ENCODE measurements around the gene CRABP1. TPM values are rescaled to one million over a fixed set of nuclear protein-coding genes. Genes with fewer than 3 reads are reported as not detected.

CRABP1 gene
- total and polyA plus RNA-seq, 4 donors: 1.1 TPM; not detected in 3

- peaks cover 0 to 2% (median 0%) of the 10 kb centered on the region in 4 donors for H3K9me3 ChIP-seq (ENCODE audit: control insufficient read depth in 4 of 4, insufficient read depth in 3 of 4, low read length in 3 of 4)
- no peak for DNase-seq
- ATAC-seq (ENCODE audit: insufficient read depth, low FRiP score): no peak
- WGBS, 2 donors: 96 to 97% methylated on average over 3 of the region's 3 CpGs
- H3K36me3 ChIP-seq (ENCODE audit: control insufficient read depth in 4 of 4, insufficient read depth in 4 of 4, low read length in 4 of 4): no peaks in the 10 kb centered on the region
- no peak for TF ChIP-seq CTCF (IDR thresholded peaks at IDR 0.05; ENCODE audit: control extremely low read depth, extremely low read depth)
- no peak overlapping the region for H3K4me3 ChIP-seq
- H3K27ac ChIP-seq (ENCODE audit: low read depth in 1 of 2, low read length in 1 of 2): no peak overlapping the region
- H3K9ac ChIP-seq (ENCODE audit: insufficient read depth in 1 of 2, low read length in 2 of 2): no peak overlapping the region
- H3K27me3 ChIP-seq (ENCODE audit: control insufficient read depth in 3 of 3, insufficient read depth in 3 of 3, low read length in 2 of 3): peaks cover 3 to 28% (median 27%) of the 10 kb centered on the region in 3 donors
- H3K4me1 ChIP-seq (ENCODE audit: control insufficient read depth in 5 of 5, insufficient read depth in 5 of 5, low read length in 5 of 5): peaks cover 0 to 6% (median 0%) of the 10 kb centered on the region in 5 donors
These were observed 5.3 kb upstream of the CRABP1 start for GRCh38 chr15:78334845-78335244.

- WGBS, 2 donors: 87 to 90% methylated on average over 4 of the region's 4 CpGs
- no peaks in the 10 kb centered on the region for H3K36me3 ChIP-seq (ENCODE audit: control insufficient read depth in 4 of 4, insufficient read depth in 4 of 4, low read length in 4 of 4)
- DNase-seq: no peak
- no peak for ATAC-seq (ENCODE audit: insufficient read depth, low FRiP score)
- H3K9me3 ChIP-seq (ENCODE audit: control insufficient read depth in 4 of 4, insufficient read depth in 3 of 4, low read length in 3 of 4): peaks cover 0 to 3% (median 0%) of the 10 kb centered on the region in 4 donors
- H3K4me1 ChIP-seq (ENCODE audit: control insufficient read depth in 5 of 5, insufficient read depth in 5 of 5, low read length in 5 of 5): peaks cover 0 to 13% (median 0%) of the 10 kb centered on the region in 5 donors
- TF ChIP-seq CTCF (IDR thresholded peaks at IDR 0.05; ENCODE audit: control extremely low read depth, extremely low read depth): no peak
- no peak overlapping the region for H3K4me3 ChIP-seq
- H3K27ac ChIP-seq (ENCODE audit: low read depth in 1 of 2, low read length in 1 of 2): no peak overlapping the region
- peaks cover 3 to 37% (median 36%) of the 10 kb centered on the region in 3 donors for H3K27me3 ChIP-seq (ENCODE audit: control insufficient read depth in 3 of 3, insufficient read depth in 3 of 3, low read length in 2 of 3)
- H3K9ac ChIP-seq (ENCODE audit: insufficient read depth in 1 of 2, low read length in 2 of 2): no peak overlapping the region
These were observed 4.2 kb upstream of the CRABP1 start for GRCh38 chr15:78335985-78336384.

GRCh38 chr15:78338781-78339180 is 1.4 kb upstream of the CRABP1 start:
- DNase-seq: no peak
- TF ChIP-seq CTCF (IDR thresholded peaks at IDR 0.05; ENCODE audit: control extremely low read depth, extremely low read depth): no peak
- Histone ChIP-seq H3K27ac (ENCODE audit: low read depth in 1 of 2, low read length in 1 of 2) (no peak overlapping the region), H3K27me3 (ENCODE audit: control insufficient read depth in 3 of 3, insufficient read depth in 3 of 3, low read length in 2 of 3) (peaks cover 7 to 55% (median 48%) of the 10 kb centered on the region in 3 donors), H3K4me3 (no peak overlapping the region), H3K9ac (ENCODE audit: insufficient read depth in 1 of 2, low read length in 2 of 2) (no peak overlapping the region), H3K9me3 (ENCODE audit: control insufficient read depth in 4 of 4, insufficient read depth in 3 of 4, low read length in 3 of 4) (peaks cover 0 to 7% (median 0%) of the 10 kb centered on the region in 4 donors), H3K36me3 (ENCODE audit: control insufficient read depth in 4 of 4, insufficient read depth in 4 of 4, low read length in 4 of 4) (no peaks in the 10 kb centered on the region), H3K4me1 (ENCODE audit: control insufficient read depth in 5 of 5, insufficient read depth in 5 of 5, low read length in 5 of 5) (peaks cover 0 to 13% (median 0%) of the 10 kb centered on the region in 5 donors)
- WGBS, 2 donors: 77 to 91% methylated on average over 7 of the region's 7 CpGs
- ATAC-seq (ENCODE audit: insufficient read depth, low FRiP score): no peak

GRCh38 chr15:78339559-78339958 is 594 bp upstream of the CRABP1 start:
- H3K4me3 ChIP-seq: no peak overlapping the region
- H3K9me3 ChIP-seq (ENCODE audit: control insufficient read depth in 4 of 4, insufficient read depth in 3 of 4, low read length in 3 of 4): peaks cover 0 to 7% (median 0%) of the 10 kb centered on the region in 4 donors
- H3K9ac ChIP-seq (ENCODE audit: insufficient read depth in 1 of 2, low read length in 2 of 2): no peak overlapping the region
- 27% methylated on average over 17 of the region's 17 CpGs for WGBS, 2 donors
- no peak for ATAC-seq (ENCODE audit: insufficient read depth, low FRiP score)
- H3K36me3 ChIP-seq (ENCODE audit: control insufficient read depth in 4 of 4, insufficient read depth in 4 of 4, low read length in 4 of 4): no peaks in the 10 kb centered on the region
- H3K27me3 ChIP-seq (ENCODE audit: control insufficient read depth in 3 of 3, insufficient read depth in 3 of 3, low read length in 2 of 3): peaks cover 7 to 53% (median 48%) of the 10 kb centered on the region in 3 donors
- peaks cover 0 to 13% (median 0%) of the 10 kb centered on the region in 5 donors for H3K4me1 ChIP-seq (ENCODE audit: control insufficient read depth in 5 of 5, insufficient read depth in 5 of 5, low read length in 5 of 5)
- H3K27ac ChIP-seq (ENCODE audit: low read depth in 1 of 2, low read length in 1 of 2): no peak overlapping the region
- TF ChIP-seq CTCF (IDR thresholded peaks at IDR 0.05; ENCODE audit: control extremely low read depth, extremely low read depth): no peak
- no peak for DNase-seq
